Activated naive CD4-positive, alpha-beta T cell treated with anti-CD3 and anti-CD28 coated beads, Interleukin-2, amount 50 U/mL, for 72 hours (primary cell): ENCODE results near the gene APLNR. TPM values are rescaled to one million over a fixed set of nuclear protein-coding genes. Genes with fewer than 3 reads are reported as not detected.

Experiments used
- ATAC-seq, 2 donors: fragments of 150-1000 bp; cut with Tn5 transposase; 2 replicates each; pipeline ENCODE4 v1.10.0; 2021; ENCODE audit warnings: mild to moderate bottlenecking in 2 of 2, moderate library complexity in 2 of 2
- DNase-seq, 2 donors: peaks; one replicate each; pipeline ENCODE4 v3.0.0; 2021 to 2022; ENCODE audit warnings: low spot score in 2 of 2
- H3K27ac Mint-ChIP-seq, 2 donors: one replicate each; pipeline ENCODE4 v1.8.0; 2022; ENCODE audit warnings: mild to moderate bottlenecking in 2 of 2, mixed read lengths in 2 of 2
- H3K36me3 Mint-ChIP-seq, 2 donors: one replicate each; pipeline ENCODE4 v1.8.0; 2022; ENCODE audit warnings: mixed read lengths in 2 of 2
- H3K9me3 Mint-ChIP-seq, 2 donors: one replicate each; pipeline ENCODE4 v1.8.0; 2022; ENCODE audit warnings: mixed read lengths in 2 of 2
- total RNA-seq, 2 donors: library from RNA; stranded (reverse); gene quantifications; one replicate each; pipeline ENCODE4 v1.2.3, GENCODE V29; 2022

Gene APLNR
- total RNA-seq, 2 donors from 2014 or later: not detected

- Mint-ChIP-seq H3K36me3 (no peaks in the 10 kb centered on the region), H3K27ac (no peak overlapping the region), H3K9me3 (no peaks in the 10 kb centered on the region)
- ATAC-seq (no peak), DNase-seq (no peak)
Measured at GRCh38 chr11:57203882-57204480, 33.1 kb downstream of the APLNR start.

- ATAC-seq: no peak
- H3K36me3 Mint-ChIP-seq: no peaks in the 10 kb centered on the region
- H3K9me3 Mint-ChIP-seq: no peaks in the 10 kb centered on the region
- no peak for DNase-seq
- H3K27ac Mint-ChIP-seq: no peak overlapping the region
Measured at GRCh38 chr11:57203359-57203758, 33.7 kb downstream of the APLNR start.

DNA sequence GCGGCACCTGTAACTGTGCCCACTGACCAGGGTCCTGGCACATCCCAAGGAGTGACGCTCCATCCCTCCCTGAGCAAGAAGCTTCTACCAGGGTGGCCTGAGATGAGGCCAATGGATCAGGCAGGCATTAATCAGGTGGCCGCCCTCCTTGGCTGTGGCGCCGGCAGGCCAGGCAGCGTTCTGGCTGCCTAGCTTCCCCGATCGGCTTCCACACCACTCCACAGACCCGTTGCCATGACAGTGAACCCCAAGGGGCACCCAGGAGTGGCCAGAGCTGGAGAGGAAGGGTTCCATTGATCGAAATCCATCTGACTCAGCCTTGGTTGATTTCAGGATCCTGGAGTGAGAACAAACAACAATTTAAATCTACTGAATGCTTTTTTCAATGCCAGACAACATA is 34.8 kb downstream of the APLNR start:
- Mint-ChIP-seq H3K36me3 (no peaks in the 10 kb centered on the region), H3K9me3 (no peaks in the 10 kb centered on the region), H3K27ac (no peak overlapping the region)
- ATAC-seq (no peak), DNase-seq (no peak)

GRCh38 chr11:57200917-57201316 is 36.1 kb downstream of the APLNR start:
- no peak for DNase-seq
- no peak overlapping the region for H3K27ac Mint-ChIP-seq
- no peak for ATAC-seq
- H3K36me3 Mint-ChIP-seq: no peaks in the 10 kb centered on the region
- no peaks in the 10 kb centered on the region for H3K9me3 Mint-ChIP-seq

GRCh38 chr11:57199330-57199729 is 37.7 kb downstream of the APLNR start:
- H3K9me3 Mint-ChIP-seq: no peaks in the 10 kb centered on the region
- H3K27ac Mint-ChIP-seq: no peak overlapping the region
- DNase-seq (no peak), ATAC-seq (no peak)
- no peaks in the 10 kb centered on the region for H3K36me3 Mint-ChIP-seq

GRCh38 chr11:57197762-57198161 is 39.3 kb downstream of the APLNR start:
- Mint-ChIP-seq H3K27ac (no peak overlapping the region), H3K36me3 (no peaks in the 10 kb centered on the region), H3K9me3 (no peaks in the 10 kb centered on the region)
- no peak for ATAC-seq
- no peak for DNase-seq

DNA sequence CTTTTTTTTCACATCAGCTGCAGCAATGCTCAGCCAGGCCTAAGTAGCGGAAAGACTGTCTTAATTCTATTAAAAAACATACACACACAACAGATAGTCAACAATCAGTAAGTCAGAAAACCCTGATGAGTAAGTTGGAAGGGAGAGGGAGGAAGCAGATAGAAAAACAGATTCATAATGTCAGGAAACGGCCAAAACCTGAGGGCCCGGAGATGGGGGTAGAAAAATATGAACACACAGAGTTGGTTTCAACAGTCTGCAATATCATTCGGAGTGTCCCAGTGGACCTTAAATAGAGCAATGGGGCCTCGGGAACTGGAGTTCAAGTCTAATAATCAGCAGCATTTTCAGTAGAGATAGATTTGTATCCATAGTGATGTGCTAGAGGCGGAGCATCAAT is 40.5 kb downstream of the APLNR start:
- no peak for ATAC-seq
- no peak overlapping the region for H3K27ac Mint-ChIP-seq
- no peaks in the 10 kb centered on the region for H3K9me3 Mint-ChIP-seq
- no peaks in the 10 kb centered on the region for H3K36me3 Mint-ChIP-seq
- DNase-seq: no peak

GRCh38 chr11:57192316-57192715 is 44.7 kb downstream of the APLNR start:
- Mint-ChIP-seq H3K9me3 (no peaks in the 10 kb centered on the region), H3K27ac (no peak overlapping the region), H3K36me3 (no peaks in the 10 kb centered on the region)
- ATAC-seq (no peak), DNase-seq (no peak)

- ATAC-seq (no peak), DNase-seq (no peak)
- no peaks in the 10 kb centered on the region for H3K9me3 Mint-ChIP-seq
- no peaks in the 10 kb centered on the region for H3K36me3 Mint-ChIP-seq
- no peak overlapping the region for H3K27ac Mint-ChIP-seq
Measured at GRCh38 chr11:57191311-57192219, 45.5 kb downstream of the APLNR start.

DNA sequence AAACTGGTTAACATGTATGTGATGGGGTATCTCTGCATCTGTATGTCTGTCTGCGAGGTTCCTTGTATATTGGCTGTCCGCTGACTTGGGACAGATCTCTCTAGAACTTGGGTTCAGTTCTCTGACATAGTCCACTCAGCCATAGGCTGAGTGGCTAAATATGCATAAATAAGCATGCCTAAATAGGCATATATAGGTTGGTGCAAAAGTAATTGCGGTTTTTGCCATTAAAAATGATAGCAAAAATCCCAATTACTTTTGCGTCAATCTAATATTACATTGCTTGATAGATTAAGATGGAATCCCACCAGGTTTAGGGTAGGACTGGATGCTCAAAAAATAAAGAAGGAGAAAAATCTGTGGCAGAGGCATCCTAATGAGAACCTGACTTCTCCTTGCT is 46.5 kb downstream of the APLNR start:
- Mint-ChIP-seq H3K27ac (no peak overlapping the region), H3K36me3 (no peaks in the 10 kb centered on the region), H3K9me3 (no peaks in the 10 kb centered on the region)
- DNase-seq: no peak
- ATAC-seq: no peak

Other genes starting within 250 kb of the APLNR start
- not detected for gene OR5AK2, start 248.3 kb downstream of the APLNR start, total RNA-seq
- gene LRRC55, start 55.3 kb downstream of the APLNR start, total RNA-seq: not detected
- 10 to 100 TPM in 1 of 2 donors, 1 to 10 TPM in 1; 5.6 to 17.7 TPM for gene TNKS1BP1, start 87.7 kb upstream of the APLNR start, total RNA-seq
- 100 to 1,000 TPM in 1 of 2 donors, 10 to 100 TPM in 1; 59.9 to 250 TPM for gene SSRP1, start 98.6 kb upstream of the APLNR start, total RNA-seq
- gene P2RX3, start 101.1 kb upstream of the APLNR start, total RNA-seq: not detected
- not detected for gene PRG3, start 143.9 kb upstream of the APLNR start, total RNA-seq
- 1 to 10 TPM in 1 of 2 donors, under 1 TPM in 1; 0.97 to 2.4 TPM for gene PRG2, start 153.4 kb upstream of the APLNR start, total RNA-seq
- 100 to 1,000 TPM in 1 of 2 donors, 10 to 100 TPM in 1; 68.9 to 247 TPM for gene SLC43A3, start 189.9 kb upstream of the APLNR start, total RNA-seq
- gene RTN4RL2, start 223.3 kb upstream of the APLNR start, total RNA-seq: 1 to 10 TPM in 1 of 2 donors, not detected in 1; 1.4 TPM